Measurements from ENCODE around the gene CHRM5. TPM values are rescaled to one million over a fixed set of nuclear protein-coding genes. Genes with fewer than 3 reads are reported as not detected.

CHRM5 gene
- total RNA-seq, 1 experiment from 2014 or later = not detected

DNA sequence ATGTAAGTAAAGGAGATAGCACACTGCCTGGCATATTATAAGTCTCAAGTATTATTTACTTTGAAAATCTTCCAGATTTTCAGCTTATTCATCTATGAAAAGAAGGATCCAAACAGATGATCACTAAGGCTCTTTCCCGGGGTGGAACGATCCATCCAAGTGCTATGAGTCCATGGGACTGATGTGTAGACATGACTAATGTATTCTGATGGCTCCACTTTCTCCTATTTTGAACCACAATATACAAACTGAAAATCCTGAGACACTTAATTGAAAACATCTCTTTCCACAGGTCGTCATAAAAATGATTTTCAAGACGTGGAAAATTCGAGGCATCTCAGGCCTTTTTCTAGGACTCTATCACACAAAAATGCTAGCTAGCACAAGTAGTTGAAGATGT is 33.4 kb upstream of the CHRM5 start:
- no TSS peak for BruUV-seq (replicated peaks)
- Histone ChIP-seq H3K4me1 (ENCODE audit: control insufficient read depth in 1 of 2, insufficient read depth in 2 of 2, low read length in 2 of 2) (no peaks in the 10 kb centered on the region), H3K27ac (ENCODE audit: low read depth, low read length) (no peak overlapping the region), H2AFZ (ENCODE audit: low read depth, low read length, poor library complexity, severe bottlenecking) (no peak overlapping the region), H3K9ac (ENCODE audit: low read length) (no peak overlapping the region), H4K20me1 (ENCODE audit: insufficient read depth) (no peaks in the 10 kb centered on the region), H3K9me3 (ENCODE audit: control insufficient read depth in 1 of 2, insufficient read depth in 1 of 2, low read depth in 1 of 2, low read length in 2 of 2) (no peaks in the 10 kb centered on the region), H3K27me3 (ENCODE audit: insufficient read depth, low read length) (no peaks in the 10 kb centered on the region), H3K79me2 (ENCODE audit: insufficient read depth, low read length) (no peaks in the 10 kb centered on the region), H3K4me2 (ENCODE audit: low read length) (no peak overlapping the region), H3K9me2 (ENCODE audit: insufficient read depth) (no peaks in the 10 kb centered on the region), H3K4me3 (replicated peaks in 1 of 2; ENCODE audit: low read depth in 1 of 2, low read length in 2 of 2) (no peak overlapping the region), H3K36me3 (ENCODE audit: control insufficient read depth in 1 of 2, insufficient read depth in 2 of 2, low read length in 2 of 2) (no peaks in the 10 kb centered on the region)
- TF ChIP-seq TCF7L2 (IDR thresholded peaks at IDR 0.05; ENCODE audit: borderline replicate concordance, extremely low read depth, insufficient read depth, insufficient read length) = no peak
- no peak for TF ChIP-seq SRF (IDR thresholded peaks at IDR 0.05; ENCODE audit: low read depth)
- TF ChIP-seq, protein P1, sequence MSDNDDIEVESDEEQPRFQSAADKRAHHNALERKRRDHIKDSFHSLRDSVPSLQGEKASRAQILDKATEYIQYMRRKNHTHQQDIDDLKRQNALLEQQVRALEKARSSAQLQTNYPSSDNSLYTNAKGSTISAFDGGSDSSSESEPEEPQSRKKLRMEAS (IDR thresholded peaks at IDR 0.05) = no peak
- no peak for TF ChIP-seq ZNF274 (IDR thresholded peaks at IDR 0.05; ENCODE audit: low read depth, low read length)
- no peak for TF ChIP-seq ZFX (IDR thresholded peaks at IDR 0.05)
- TF ChIP-seq EZH2 (IDR thresholded peaks at IDR 0.05) = no peak
- TF ChIP-seq SP1 (IDR thresholded peaks at IDR 0.05; ENCODE audit: low read depth) = no peak
- TF ChIP-seq EGR1 (IDR thresholded peaks at IDR 0.05; ENCODE audit: low read depth) = no peak
- no peak for TF ChIP-seq POLR2A (IDR thresholded peaks at IDR 0.05; ENCODE audit: borderline replicate concordance, extremely low read depth, insufficient read depth, insufficient read length)
- TF ChIP-seq, protein P2, sequence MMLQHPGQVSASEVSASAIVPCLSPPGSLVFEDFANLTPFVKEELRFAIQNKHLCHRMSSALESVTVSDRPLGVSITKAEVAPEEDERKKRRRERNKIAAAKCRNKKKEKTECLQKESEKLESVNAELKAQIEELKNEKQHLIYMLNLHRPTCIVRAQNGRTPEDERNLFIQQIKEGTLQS (IDR thresholded peaks at IDR 0.05) = no peak
- TF ChIP-seq, protein P3, sequence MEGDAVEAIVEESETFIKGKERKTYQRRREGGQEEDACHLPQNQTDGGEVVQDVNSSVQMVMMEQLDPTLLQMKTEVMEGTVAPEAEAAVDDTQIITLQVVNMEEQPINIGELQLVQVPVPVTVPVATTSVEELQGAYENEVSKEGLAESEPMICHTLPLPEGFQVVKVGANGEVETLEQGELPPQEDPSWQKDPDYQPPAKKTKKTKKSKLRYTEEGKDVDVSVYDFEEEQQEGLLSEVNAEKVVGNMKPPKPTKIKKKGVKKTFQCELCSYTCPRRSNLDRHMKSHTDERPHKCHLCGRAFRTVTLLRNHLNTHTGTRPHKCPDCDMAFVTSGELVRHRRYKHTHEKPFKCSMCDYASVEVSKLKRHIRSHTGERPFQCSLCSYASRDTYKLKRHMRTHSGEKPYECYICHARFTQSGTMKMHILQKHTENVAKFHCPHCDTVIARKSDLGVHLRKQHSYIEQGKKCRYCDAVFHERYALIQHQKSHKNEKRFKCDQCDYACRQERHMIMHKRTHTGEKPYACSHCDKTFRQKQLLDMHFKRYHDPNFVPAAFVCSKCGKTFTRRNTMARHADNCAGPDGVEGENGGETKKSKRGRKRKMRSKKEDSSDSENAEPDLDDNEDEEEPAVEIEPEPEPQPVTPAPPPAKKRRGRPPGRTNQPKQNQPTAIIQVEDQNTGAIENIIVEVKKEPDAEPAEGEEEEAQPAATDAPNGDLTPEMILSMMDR (IDR thresholded peaks at IDR 0.05 in 2 of 3, conservative IDR thresholded peaks at IDR 0.05 in 1 of 3; ENCODE audit: borderline replicate concordance in 1 of 3, insufficient read depth in 1 of 3, low read depth in 2 of 3, low read length in 2 of 3) = no peak
- no peak for TF ChIP-seq CEBPB (IDR thresholded peaks at IDR 0.05; ENCODE audit: low read depth)
- no peak for TF ChIP-seq JUND (IDR thresholded peaks at IDR 0.05)
- DNase-seq (ENCODE audit: low read depth, low spot score) (no peak), ATAC-seq (no peak)
- CTCF ChIA-PET = no interaction called here
- POLR2A ChIA-PET = no interaction called here
- RAD21 ChIA-PET (ENCODE audit: low non-redundant PET in 1 of 2, low total read pairs in 2 of 2, uncharacterized antibody in 2 of 2, unreplicated experiment in 2 of 2) = no interaction called here
- intact Hi-C loops (cut with micrococcal nuclease) = no loop called here
